ENCODE results near the gene KIF6. TPM values are rescaled to one million over a fixed set of nuclear protein-coding genes. Genes with fewer than 3 reads are reported as not detected.
A peak's percentile ranks its signal among the peaks of the same experiment; 100 is the strongest.

KIF6 gene
- total RNA-seq, 1 donor from 2014 or later = 1.3 TPM

DNA sequence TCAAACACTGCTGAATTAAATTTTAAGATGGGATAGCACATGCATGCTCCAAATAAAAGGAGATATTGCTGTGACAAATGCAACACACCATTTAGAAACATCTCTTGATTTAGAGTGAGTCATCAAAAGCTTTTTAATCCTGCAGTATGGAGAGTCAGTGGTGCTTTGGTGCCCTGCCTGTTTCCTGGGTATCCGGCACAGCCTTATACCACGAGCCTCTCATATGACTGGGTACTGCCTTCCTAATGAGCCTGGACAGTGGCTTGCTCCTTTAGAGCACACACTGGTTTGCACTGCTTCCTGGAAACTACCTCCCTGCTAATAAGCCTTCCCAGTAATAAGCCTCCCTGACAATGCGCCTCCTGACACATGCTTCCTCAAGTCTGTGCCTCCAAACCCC, 337.4 kb downstream of the KIF6 start:
- Mint-ChIP-seq H3K36me3 (ENCODE audit: unreplicated experiment) (peaks cover 2% of the 10 kb centered on the region), H3K9me3 (ENCODE audit: unreplicated experiment) (peaks cover 9% of the 10 kb centered on the region), H3K27ac (ENCODE audit: unreplicated experiment) (no peak overlapping the region), H3K4me3 (ENCODE audit: unreplicated experiment) (no peak overlapping the region), H3K27me3 (ENCODE audit: unreplicated experiment) (no peaks in the 10 kb centered on the region), H3K4me1 (ENCODE audit: unreplicated experiment) (peaks cover 37% of the 10 kb centered on the region)
- TF ChIP-seq, protein P1, sequence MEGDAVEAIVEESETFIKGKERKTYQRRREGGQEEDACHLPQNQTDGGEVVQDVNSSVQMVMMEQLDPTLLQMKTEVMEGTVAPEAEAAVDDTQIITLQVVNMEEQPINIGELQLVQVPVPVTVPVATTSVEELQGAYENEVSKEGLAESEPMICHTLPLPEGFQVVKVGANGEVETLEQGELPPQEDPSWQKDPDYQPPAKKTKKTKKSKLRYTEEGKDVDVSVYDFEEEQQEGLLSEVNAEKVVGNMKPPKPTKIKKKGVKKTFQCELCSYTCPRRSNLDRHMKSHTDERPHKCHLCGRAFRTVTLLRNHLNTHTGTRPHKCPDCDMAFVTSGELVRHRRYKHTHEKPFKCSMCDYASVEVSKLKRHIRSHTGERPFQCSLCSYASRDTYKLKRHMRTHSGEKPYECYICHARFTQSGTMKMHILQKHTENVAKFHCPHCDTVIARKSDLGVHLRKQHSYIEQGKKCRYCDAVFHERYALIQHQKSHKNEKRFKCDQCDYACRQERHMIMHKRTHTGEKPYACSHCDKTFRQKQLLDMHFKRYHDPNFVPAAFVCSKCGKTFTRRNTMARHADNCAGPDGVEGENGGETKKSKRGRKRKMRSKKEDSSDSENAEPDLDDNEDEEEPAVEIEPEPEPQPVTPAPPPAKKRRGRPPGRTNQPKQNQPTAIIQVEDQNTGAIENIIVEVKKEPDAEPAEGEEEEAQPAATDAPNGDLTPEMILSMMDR (IDR thresholded peaks at IDR 0.05) = no peak
- DNase-seq (ENCODE audit: extremely low spot score, unreplicated experiment) = no peak

DNA sequence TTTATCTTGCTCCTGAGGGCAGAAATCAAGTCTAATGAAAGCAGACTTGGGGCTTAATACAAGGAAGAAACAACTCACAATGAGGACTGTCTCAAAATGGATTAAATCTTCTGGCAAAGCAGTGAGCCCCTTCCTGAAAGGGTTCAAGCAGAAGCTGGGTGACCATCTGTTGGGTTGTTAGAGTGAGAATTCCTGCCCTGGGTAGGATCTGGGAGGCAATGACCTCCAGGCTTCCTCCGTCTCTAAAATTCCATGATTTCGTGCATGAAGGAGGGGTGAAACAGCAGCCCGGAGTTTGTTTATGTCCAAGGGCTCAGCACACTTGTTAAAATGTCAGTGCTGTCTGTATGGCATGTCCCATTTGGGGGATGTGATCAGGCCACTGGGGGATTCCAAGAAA, 338.7 kb downstream of the KIF6 start:
- no peak overlapping the region for H3K4me3 Mint-ChIP-seq (ENCODE audit: unreplicated experiment)
- DNase-seq (ENCODE audit: extremely low spot score, unreplicated experiment) = no peak
- no peaks in the 10 kb centered on the region for H3K27me3 Mint-ChIP-seq (ENCODE audit: unreplicated experiment)
- TF ChIP-seq, protein P1 (IDR thresholded peaks at IDR 0.05) = no peak
- H3K9me3 Mint-ChIP-seq (ENCODE audit: unreplicated experiment) = peaks cover 9% of the 10 kb centered on the region
- peak overlapping the region; percentile 75 for H3K27ac Mint-ChIP-seq (ENCODE audit: unreplicated experiment)
- peaks cover 2% of the 10 kb centered on the region for H3K36me3 Mint-ChIP-seq (ENCODE audit: unreplicated experiment)
- H3K4me1 Mint-ChIP-seq (ENCODE audit: unreplicated experiment) = peaks cover 48% of the 10 kb centered on the region

DNA sequence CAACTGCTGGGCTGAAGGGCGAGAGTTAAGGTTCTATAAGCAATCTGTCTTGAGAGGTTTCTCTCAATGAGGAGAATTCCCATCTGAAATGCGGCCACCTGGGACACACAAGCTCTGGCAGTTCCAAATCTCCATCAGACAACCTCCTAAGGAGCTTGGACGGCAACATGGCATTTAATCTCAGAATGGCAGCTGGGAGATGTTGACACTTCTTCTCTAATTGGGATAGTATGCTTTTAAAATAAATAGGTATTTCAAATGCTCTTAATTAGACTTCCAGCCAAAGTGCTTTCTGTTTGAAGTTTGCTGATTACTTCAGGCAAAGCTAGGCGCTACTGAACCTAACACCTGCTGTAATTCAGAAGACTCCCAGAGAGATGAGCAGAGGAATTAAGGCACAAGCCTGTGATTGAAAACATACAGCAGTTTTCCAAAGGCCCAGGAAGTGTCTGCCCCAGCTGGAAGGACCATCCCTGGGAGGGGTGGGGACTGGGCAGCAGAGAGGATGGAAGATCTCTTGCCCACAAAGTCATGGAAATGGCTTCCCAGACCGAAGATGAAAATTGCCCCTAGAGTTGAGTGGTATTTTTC, 343.6 kb downstream of the KIF6 start:
- Mint-ChIP-seq H3K27ac (ENCODE audit: unreplicated experiment) (no peak overlapping the region), H3K9me3 (ENCODE audit: unreplicated experiment) (peaks cover 9% of the 10 kb centered on the region), H3K4me3 (ENCODE audit: unreplicated experiment) (no peak overlapping the region), H3K4me1 (ENCODE audit: unreplicated experiment) (peaks cover 44% of the 10 kb centered on the region), H3K27me3 (ENCODE audit: unreplicated experiment) (no peaks in the 10 kb centered on the region), H3K36me3 (ENCODE audit: unreplicated experiment) (peaks cover 2% of the 10 kb centered on the region)
- TF ChIP-seq, protein P1 (IDR thresholded peaks at IDR 0.05) = no peak
- DNase-seq (ENCODE audit: extremely low spot score, unreplicated experiment) = no peak

DNA sequence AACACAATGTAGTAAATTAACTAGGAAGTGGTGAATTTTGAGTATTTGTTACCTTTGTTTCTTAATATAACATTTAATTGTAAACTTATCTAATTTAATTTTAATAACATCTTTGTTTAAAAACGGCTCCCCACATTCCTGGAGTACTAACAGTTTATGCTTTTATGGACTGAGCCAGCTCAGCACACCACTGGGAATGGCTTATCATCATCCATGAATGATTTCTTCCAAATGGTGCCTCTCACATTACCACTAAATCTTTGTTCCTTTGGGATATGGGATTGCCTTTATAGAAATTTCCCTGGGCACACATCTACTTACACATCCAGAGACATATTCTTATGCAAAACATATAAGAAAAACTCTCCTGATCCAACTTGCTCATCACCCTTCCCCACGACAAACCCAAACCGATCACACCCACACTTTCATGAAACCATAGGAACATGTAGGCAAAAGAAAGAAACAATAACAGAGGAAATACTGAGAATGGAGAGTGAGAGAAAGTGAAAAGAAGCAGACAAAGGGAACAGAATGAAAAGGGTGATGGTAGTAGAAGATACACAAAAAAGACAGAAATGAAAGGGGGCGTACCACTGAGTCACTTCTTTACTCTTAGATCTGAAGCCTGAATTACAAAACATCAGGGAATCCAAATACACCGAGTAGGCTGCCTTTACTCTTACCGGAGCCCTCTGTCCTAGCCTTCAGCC, 344.2 kb downstream of the KIF6 start:
- no peak for DNase-seq (ENCODE audit: extremely low spot score, unreplicated experiment)
- Mint-ChIP-seq H3K27me3 (ENCODE audit: unreplicated experiment) (no peaks in the 10 kb centered on the region), H3K36me3 (ENCODE audit: unreplicated experiment) (peaks cover 2% of the 10 kb centered on the region), H3K9me3 (ENCODE audit: unreplicated experiment) (peaks cover 9% of the 10 kb centered on the region), H3K4me3 (ENCODE audit: unreplicated experiment) (no peak overlapping the region), H3K27ac (ENCODE audit: unreplicated experiment) (no peak overlapping the region), H3K4me1 (ENCODE audit: unreplicated experiment) (peaks cover 38% of the 10 kb centered on the region)
- TF ChIP-seq, protein P1 (IDR thresholded peaks at IDR 0.05) = no peak

DNA sequence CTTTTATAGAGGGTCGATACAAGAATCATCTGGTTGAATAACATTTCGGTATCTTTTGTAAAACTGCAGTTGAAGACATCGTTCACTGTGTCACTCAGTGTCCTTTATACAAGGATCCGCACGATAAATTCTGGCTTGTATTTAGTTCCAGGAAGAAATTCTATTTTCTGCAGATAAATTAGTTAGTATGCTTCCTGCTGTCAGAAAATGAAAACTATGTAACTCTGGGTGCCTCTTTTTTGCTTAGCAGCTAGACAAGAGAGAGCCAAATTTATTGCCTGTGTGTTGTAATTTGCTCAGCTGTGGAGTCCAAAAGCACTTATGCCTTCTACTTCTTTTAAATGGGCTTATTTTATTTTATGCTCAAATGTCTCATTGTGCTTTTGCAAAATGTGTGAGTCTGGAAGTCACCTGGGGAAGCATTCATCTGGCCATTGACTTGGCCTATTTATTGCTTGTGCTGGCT, 346.2 kb downstream of the KIF6 start:
- H3K4me3 Mint-ChIP-seq (ENCODE audit: unreplicated experiment) = no peak overlapping the region
- H3K27ac Mint-ChIP-seq (ENCODE audit: unreplicated experiment) = no peak overlapping the region
- peaks cover 2% of the 10 kb centered on the region for H3K36me3 Mint-ChIP-seq (ENCODE audit: unreplicated experiment)
- no peaks in the 10 kb centered on the region for H3K27me3 Mint-ChIP-seq (ENCODE audit: unreplicated experiment)
- no peak for DNase-seq (ENCODE audit: extremely low spot score, unreplicated experiment)
- TF ChIP-seq, protein P1 (IDR thresholded peaks at IDR 0.05) = no peak
- H3K4me1 Mint-ChIP-seq (ENCODE audit: unreplicated experiment) = peaks cover 36% of the 10 kb centered on the region
- H3K9me3 Mint-ChIP-seq (ENCODE audit: unreplicated experiment) = peaks cover 9% of the 10 kb centered on the region

All from osteocyte (in vitro differentiated cells).